Breast epithelium (tissue), 4 donors: ENCODE measurements around the gene PRKD3. TPM values are rescaled to one million over a fixed set of nuclear protein-coding genes. Genes with fewer than 3 reads are reported as not detected.
A peak's percentile ranks its signal among the peaks of the same experiment; 100 is the strongest.

ENCODE experiments used
- DNase-seq, 2 donors: peaks; one replicate each; pipeline ENCODE4 v3.0.0-alpha.2; 2019; ENCODE audit warnings: low spot score in 2 of 2
- H3K27ac ChIP-seq, 2 donors: fragments of 200-600 bp; sonication (generic) in 1 of 2; one replicate each; pipeline ENCODE4 v1.5.1; 2016 to 2019; ENCODE audit warnings: mild to moderate bottlenecking in 1 of 2
- H3K27me3 ChIP-seq, 2 donors: fragments of 200-600 bp; sonication (generic) in 1 of 2; one replicate each; pipeline versions ENCODE4 v1.5.1 to v1.6.0; 2017 to 2019; ENCODE audit warnings: control low read depth in 1 of 2, mild to moderate bottlenecking in 1 of 2
- H3K36me3 ChIP-seq: fragments of 200-600 bp; one replicate; pipeline ENCODE4 v1.5.1; 2019
- H3K4me1 ChIP-seq, 2 donors: fragments of 200-600 bp; sonication (generic); one replicate each; pipeline ENCODE4 v1.5.1; 2016 to 2019; ENCODE audit warnings: control low read depth in 1 of 2
- H3K4me3 ChIP-seq, 3 donors: fragments of 200-600 bp; sonication (generic); 1 replicate in 2 of 3; 2 replicates in 1 of 3; pipeline ENCODE4 v1.5.1; 2016 to 2019; ENCODE audit warnings: mild to moderate bottlenecking in 3 of 3, moderate library complexity in 2 of 3
- H3K9me3 ChIP-seq, 2 donors: fragments of 200-600 bp; sonication (generic) in 1 of 2; one replicate each; pipeline ENCODE4 v1.5.1; 2016 to 2019; ENCODE audit warnings: control low read depth in 1 of 2
- POLR2A ChIP-seq: fragments of 450-650 bp; IDR thresholded peaks from one replicate; pipeline ENCODE4 v1.6.1; 2016; ENCODE audit warnings: antibody characterized with exemption, mild to moderate bottlenecking, moderate library complexity
- POLR2AphosphoS5 ChIP-seq, 3 donors: sonication (generic); formaldehyde crosslinking; IDR thresholded peaks; one replicate each; pipeline ENCODE4 v1.6.1; 2017; ENCODE audit warnings: antibody characterized with exemption in 3 of 3
- intact Hi-C: fragments of 100-400 bp; cut with DNase I; formaldehyde crosslinking; loops from one replicate; pipeline ENCODE4 v1.15.1; 2023; ENCODE audit warnings: low total_unique reads
- total RNA-seq, 3 donors: library from RNA; depleted of rRNA; stranded (reverse); fragments of >200 nt; gene quantifications; one replicate each; pipeline ENCODE4 v1.1.0, GENCODE V29; 2016
- TF ChIP-seq, protein P1 (sequence below), 3 donors: fragments of 450-650 bp; IDR thresholded peaks; one replicate each; pipeline ENCODE4 v1.5.1; 2016 to 2017; ENCODE audit warnings: antibody characterized with exemption in 3 of 3, mild to moderate bottlenecking in 3 of 3, moderate library complexity in 3 of 3

Gene PRKD3
- total RNA-seq, 3 donors from 2014 or later: 46.5 to 57.4 (median 56.2) TPM

DNA sequence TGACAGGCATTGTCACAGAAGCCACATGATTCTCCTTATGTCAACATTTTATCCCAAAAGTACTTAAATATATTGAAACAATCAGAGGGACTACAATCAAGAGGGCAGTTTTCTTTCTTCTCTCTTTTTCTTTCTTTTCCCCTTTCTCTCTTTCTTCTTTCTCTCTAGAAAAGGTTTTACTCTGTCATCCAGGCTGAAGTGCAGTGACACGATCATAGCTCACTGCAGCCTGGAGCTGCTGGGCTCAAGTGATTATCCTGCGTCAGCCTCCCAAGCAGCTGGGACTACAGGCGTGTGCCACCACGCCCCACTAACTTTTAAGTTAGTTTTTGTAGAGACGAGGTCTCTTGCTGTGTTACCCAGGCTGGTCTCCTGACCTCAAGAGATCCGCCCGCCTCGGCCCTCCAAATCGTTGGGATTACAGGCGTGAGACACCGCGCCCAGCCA, 1.0 kb upstream of the PRKD3 start:
- Histone ChIP-seq H3K27me3 (no peaks in the 10 kb centered on the region), H3K36me3 (no peaks in the 10 kb centered on the region), H3K4me3 (peak overlapping the region; percentile 77 to 94 (median 93)), H3K4me1 (no peaks in the 10 kb centered on the region), H3K27ac (peak overlapping the region; percentile 89 to 91), H3K9me3 (no peaks in the 10 kb centered on the region)
- DNase-seq: no peak
- intact Hi-C loops: loop anchor here (2.0 kb wide), 1 partner anchor 77 kb away; no protein-coding TSS in a partner anchor
- TF ChIP-seq, protein P1, sequence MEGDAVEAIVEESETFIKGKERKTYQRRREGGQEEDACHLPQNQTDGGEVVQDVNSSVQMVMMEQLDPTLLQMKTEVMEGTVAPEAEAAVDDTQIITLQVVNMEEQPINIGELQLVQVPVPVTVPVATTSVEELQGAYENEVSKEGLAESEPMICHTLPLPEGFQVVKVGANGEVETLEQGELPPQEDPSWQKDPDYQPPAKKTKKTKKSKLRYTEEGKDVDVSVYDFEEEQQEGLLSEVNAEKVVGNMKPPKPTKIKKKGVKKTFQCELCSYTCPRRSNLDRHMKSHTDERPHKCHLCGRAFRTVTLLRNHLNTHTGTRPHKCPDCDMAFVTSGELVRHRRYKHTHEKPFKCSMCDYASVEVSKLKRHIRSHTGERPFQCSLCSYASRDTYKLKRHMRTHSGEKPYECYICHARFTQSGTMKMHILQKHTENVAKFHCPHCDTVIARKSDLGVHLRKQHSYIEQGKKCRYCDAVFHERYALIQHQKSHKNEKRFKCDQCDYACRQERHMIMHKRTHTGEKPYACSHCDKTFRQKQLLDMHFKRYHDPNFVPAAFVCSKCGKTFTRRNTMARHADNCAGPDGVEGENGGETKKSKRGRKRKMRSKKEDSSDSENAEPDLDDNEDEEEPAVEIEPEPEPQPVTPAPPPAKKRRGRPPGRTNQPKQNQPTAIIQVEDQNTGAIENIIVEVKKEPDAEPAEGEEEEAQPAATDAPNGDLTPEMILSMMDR (IDR thresholded peaks at IDR 0.05): no peak
- TF ChIP-seq POLR2A (no peak), POLR2AphosphoS5 (IDR thresholded peaks at IDR 0.05) (no peak)

GRCh38 chr2:37324536-37324785, 172 bp downstream of the PRKD3 start:
- Histone ChIP-seq H3K4me1 (no peaks in the 10 kb centered on the region), H3K27ac (peak overlapping the region; percentile 89 to 91), H3K36me3 (no peaks in the 10 kb centered on the region), H3K9me3 (no peaks in the 10 kb centered on the region), H3K27me3 (no peaks in the 10 kb centered on the region), H3K4me3 (peak overlapping the region; percentile 77 to 94 (median 93))
- DNase-seq: peak in 1 of 2 donors; percentile 71
- intact Hi-C loops: loop anchor here (2.0 kb wide), 1 partner anchor 78 kb away; no protein-coding TSS in a partner anchor
- no peak for TF ChIP-seq POLR2A
- TF ChIP-seq, protein P1 (IDR thresholded peaks at IDR 0.05): no peak
- TF ChIP-seq POLR2AphosphoS5 (IDR thresholded peaks at IDR 0.05): peak in 1 of 3 donors; percentile 69

GRCh38 chr2:37323781-37324535, 675 bp downstream of the PRKD3 start:
- Histone ChIP-seq H3K9me3 (no peaks in the 10 kb centered on the region), H3K27ac (peak overlapping the region; percentile 89 to 91), H3K36me3 (no peaks in the 10 kb centered on the region), H3K4me3 (peak overlapping the region; percentile 77 to 94 (median 93)), H3K27me3 (no peaks in the 10 kb centered on the region), H3K4me1 (no peaks in the 10 kb centered on the region)
- DNase-seq: no peak
- intact Hi-C loops: loop anchor here (2.0 kb wide), 1 partner anchor 79 kb away; no protein-coding TSS in a partner anchor
- TF ChIP-seq, protein P1 (IDR thresholded peaks at IDR 0.05): no peak
- TF ChIP-seq POLR2A (no peak), POLR2AphosphoS5 (IDR thresholded peaks at IDR 0.05) (peak in 1 of 3 donors; percentile 35)

- TF ChIP-seq POLR2AphosphoS5 (IDR thresholded peaks at IDR 0.05) (no peak), POLR2A (no peak)
- TF ChIP-seq, protein P1 (IDR thresholded peaks at IDR 0.05): no peak
- H3K9me3 ChIP-seq: no peaks in the 10 kb centered on the region
- no peaks in the 10 kb centered on the region for H3K36me3 ChIP-seq
- no peaks in the 10 kb centered on the region for H3K4me1 ChIP-seq
- no peaks in the 10 kb centered on the region for H3K27me3 ChIP-seq
- H3K4me3 ChIP-seq: peak overlapping the region; percentile 77 to 94 (median 93)
- H3K27ac ChIP-seq: peak overlapping the region; percentile 89 to 91
- DNase-seq: no peak
- intact Hi-C loops: no loop called here
These were observed 1.4 kb downstream of the PRKD3 start for GRCh38 chr2:37323176-37323780.

- no peaks in the 10 kb centered on the region for H3K36me3 ChIP-seq
- no peaks in the 10 kb centered on the region for H3K4me1 ChIP-seq
- H3K27ac ChIP-seq: no peak overlapping the region
- no peaks in the 10 kb centered on the region for H3K27me3 ChIP-seq
- H3K9me3 ChIP-seq: no peaks in the 10 kb centered on the region
- no peak for DNase-seq
- no peak overlapping the region for H3K4me3 ChIP-seq
- TF ChIP-seq, protein P1 (IDR thresholded peaks at IDR 0.05): no peak
- no peak for TF ChIP-seq POLR2A
- no peak for TF ChIP-seq POLR2AphosphoS5 (IDR thresholded peaks at IDR 0.05)
- intact Hi-C loops: no loop called here
These were observed 2.3 kb downstream of the PRKD3 start for GRCh38 chr2:37322368-37322767.
